HepG2 (cell line): ENCODE data around the gene EOGT. TPM values are rescaled to one million over a fixed set of nuclear protein-coding genes. Genes with fewer than 3 reads are reported as not detected.

Experiments used
- ATAC-seq: fragments of 200-7000 bp; cut with Tn5 transposase; 3 replicates; pipeline ENCODE4 v1.9.1; 2020; ENCODE audit warnings: mild to moderate bottlenecking, moderate library complexity
- BruUV-seq: library from RNA; stranded (reverse); fragments of 400-500 nt; replicated peaks from 2 replicates; lab custom pipeline; 2021; lab: Mats Ljungman, UMichigan
- CTCF ChIA-PET: fragments of 300-600 bp; formaldehyde crosslinking; extraction: SDS; loops from one replicate; lab custom pipeline; 2021; ENCODE audit warnings: low total read pairs, inconsistent platforms, low intra/inter-chr PET ratio; lab: Yijun Ruan, JAX
- POLR2A ChIA-PET: fragments of 350-600 bp; sonication (Branson Sonifier 250); formaldehyde crosslinking; loops from one replicate; lab custom pipeline; 2020; ENCODE audit warnings: antibody characterized with exemption, inconsistent platforms; lab: Yijun Ruan, JAX
- DNase-seq: peaks from one replicate; pipeline ENCODE4 v3.0.0-alpha.2; 2015; ENCODE audit warnings: low spot score
- FAIRE-seq: peaks from 3 replicates; lab custom pipeline; 2011; peaks lifted over from hg19 to GRCh38; lab: Jason Lieb, UNC
- H2AFZ ChIP-seq: one replicate; pipeline ENCODE4 v1.6.1; 2011; ENCODE audit warnings: low read length, inconsistent platforms
- H3K27ac ChIP-seq: fragments of 300-600 bp; 3 replicates; pipeline ENCODE4 v1.8.0; 2011; ENCODE audit warnings: mixed run types, mild to moderate bottlenecking, mixed read lengths, low read length, inconsistent platforms; ENCODE audit not compliant: insufficient read depth; ENCODE audit errors: extremely low read length
- H3K27me3 ChIP-seq, 2 experiments: fragments of 200-600 bp in 1 of 2; 2 replicates in 1 of 2; 3 replicates in 1 of 2; pipeline versions ENCODE4 v1.6.0 to v1.8.0; 2011; ENCODE audit warnings: low read length in 2 of 2, mild to moderate bottlenecking in 2 of 2, moderate library complexity in 2 of 2, inconsistent platforms in 1 of 2; ENCODE audit not compliant: insufficient read depth in 2 of 2, control insufficient read depth in 1 of 2
- H3K36me3 ChIP-seq, 2 experiments: fragments of 200-600 bp in 1 of 2; replicated peaks in 1 of 2; 2 replicates in 1 of 2; 3 replicates in 1 of 2; pipeline versions ENCODE4 v1.5.1 to v1.8.0; 2011; ENCODE audit warnings: low read length in 2 of 2, inconsistent platforms in 1 of 2; ENCODE audit not compliant: insufficient read depth in 2 of 2, control insufficient read depth in 1 of 2
- H3K4me1 ChIP-seq: 2 replicates; pipeline ENCODE4 v1.5.1; 2012; ENCODE audit warnings: low read length, inconsistent platforms; ENCODE audit not compliant: insufficient read depth
- H3K4me2 ChIP-seq: 2 replicates; pipeline ENCODE4 v1.6.0; 2011; ENCODE audit warnings: low read depth, low read length, inconsistent platforms
- H3K4me3 ChIP-seq, 3 experiments: fragments of 200-600 bp in 1 of 3; sonication (generic), shearing (Covaris generic) in 1 of 3; replicated peaks in 1 of 3; 2 replicates each; pipeline ENCODE4 v1.5.1; 2011 to 2016; ENCODE audit warnings: low read length in 3 of 3, inconsistent platforms in 2 of 3, low read depth in 2 of 3, mild to moderate bottlenecking in 2 of 3, control low read depth in 1 of 3, mixed read lengths in 1 of 3; ENCODE audit not compliant: insufficient read depth in 1 of 3
- H3K79me2 ChIP-seq: one replicate; pipeline ENCODE4 v1.6.1; 2011; ENCODE audit warnings: low read length, inconsistent platforms; ENCODE audit not compliant: insufficient read depth
- H3K9ac ChIP-seq: 2 replicates; pipeline ENCODE4 v1.6.0; 2011; ENCODE audit warnings: mild to moderate bottlenecking, low read depth, low read length, inconsistent platforms; ENCODE audit not compliant: insufficient read depth
- H3K9me3 ChIP-seq: 2 replicates; pipeline ENCODE4 v1.5.1; 2012; ENCODE audit warnings: mild to moderate bottlenecking, low read length
- H4K20me1 ChIP-seq: 2 replicates; pipeline ENCODE4 v1.6.0; 2011; ENCODE audit warnings: inconsistent platforms, mild to moderate bottlenecking, low read length, moderate library complexity; ENCODE audit not compliant: insufficient read depth
- CHD2 ChIP-seq: IDR thresholded peaks from 2 replicates; pipeline ENCODE4 v1.6.1; 2011; ENCODE audit warnings: low read depth, low read length, improper control_type of control experiment
- HDAC6 ChIP-seq: fragments of 200-600 bp; sonication (generic); IDR thresholded peaks from 2 replicates; pipeline ENCODE4 v1.7.0; 2017; ENCODE audit warnings: mild to moderate bottlenecking, antibody characterized with exemption, low read length, low read depth
- RFXANK ChIP-seq: IDR thresholded peaks from 2 replicates; pipeline ENCODE4 v1.6.1; 2016
- SCMH1 ChIP-seq: sonication (generic); formaldehyde crosslinking; IDR thresholded peaks from 2 replicates; pipeline ENCODE4 v1.9.0; 2021; ENCODE audit warnings: missing genetic modification reagents, mild to moderate bottlenecking, borderline replicate concordance
- SIN3B ChIP-seq: fragments of 150-350 bp; IDR thresholded peaks from 2 replicates; pipeline ENCODE4 v1.6.1; 2014; ENCODE audit warnings: low read length
- SMAD9 ChIP-seq: sonication (generic); formaldehyde crosslinking; IDR thresholded peaks from 2 replicates; pipeline ENCODE4 v1.5.1; 2020; ENCODE audit warnings: mild to moderate bottlenecking, missing genetic modification reagents
- ZNF296 ChIP-seq: sonication (generic); formaldehyde crosslinking; conservative IDR thresholded peaks from 2 replicates; pipeline ENCODE4 v1.5.0; 2020; ENCODE audit warnings: mild to moderate bottlenecking, missing genetic modification reagents
- whole genome bisulfite sequencing: methylation state at CpG from one replicate; pipeline ENCODE4 v1.1.6; 2017; ENCODE audit warnings: low lambda C conversion rate; 5-methylcytosine and 5-hydroxymethylcytosine counted together
- in situ Hi-C: cut with HindIII; loops from 2 replicates; pipeline ENCODE4 v1.10.0; 2017; ENCODE audit warnings: low pct_unique_long_range_greater_than_20kb; ENCODE audit not compliant: extremely low pct_ligation_motif_present
- intact Hi-C: fragments of 100-400 bp; cut with micrococcal nuclease; formaldehyde crosslinking; loops from one replicate; pipeline ENCODE4 v1.10.0; 2022; ENCODE audit not compliant: unreplicated experiment
- polyA plus RNA-seq, 8 experiments: library from polyadenylated mRNA; depleted of rRNA in 3 of 8; stranded (reverse) in 7 of 8; unstranded in 1 of 8; fragments of >200 nt; fragmentation: Illumina TruSeq in 4 of 8; extraction: Trizol in 4 of 8; gene quantifications; 2 replicates each; pipeline versions ENCODE4 v1.2.1 to v1.2.3, GENCODE V29; 2011 to 2016; ENCODE audit warnings: low read depth in 4 of 8, missing spikeins in 1 of 8, mixed read lengths in 1 of 8; ENCODE audit not compliant: insufficient read depth in 1 of 8
- total RNA-seq, 5 experiments: library from RNA; depleted of rRNA; stranded (reverse); fragments of >200 nt; fragmentation: Illumina TruSeq; extraction: Trizol; gene quantifications; 2 replicates each; pipeline ENCODE4 v1.2.3, GENCODE V29; 2016; ENCODE audit warnings: low read depth in 1 of 5
- TF ChIP-seq, protein P1 (sequence below): sonication (generic); formaldehyde crosslinking; IDR thresholded peaks from 2 replicates; pipeline ENCODE4 v1.5.0; 2020; ENCODE audit warnings: missing genetic modification reagents
- TF ChIP-seq, protein P2 (sequence below): sonication (generic); formaldehyde crosslinking; IDR thresholded peaks from 2 replicates; pipeline ENCODE4 v1.8.1; 2023; ENCODE audit warnings: mild to moderate bottlenecking, missing genetic modification reagents
- TF ChIP-seq, protein P3 (sequence below): sonication (generic); formaldehyde crosslinking; IDR thresholded peaks from 2 replicates; pipeline ENCODE4 v1.9.0; 2021; ENCODE audit warnings: missing genetic modification reagents, mild to moderate bottlenecking, borderline replicate concordance
- TF ChIP-seq, protein P4 (sequence below), 2 experiments: sonication (generic) in 1 of 2; formaldehyde crosslinking in 1 of 2; IDR thresholded peaks; 2 replicates each; pipeline versions ENCODE4 v1.4.0 to v1.6.1; 2018 to 2020; ENCODE audit warnings: missing genetic modification reagents in 2 of 2, borderline replicate concordance in 1 of 2, low read depth in 1 of 2, mild to moderate bottlenecking in 1 of 2, missing biosample characterization in 1 of 2

The EOGT gene
- total and polyA plus RNA-seq, 2 of the 13 experiments (the other 11 are each of a cell fraction or from before 2014, with no cell fraction given), result 4.5 to 18.6 TPM

DNA sequence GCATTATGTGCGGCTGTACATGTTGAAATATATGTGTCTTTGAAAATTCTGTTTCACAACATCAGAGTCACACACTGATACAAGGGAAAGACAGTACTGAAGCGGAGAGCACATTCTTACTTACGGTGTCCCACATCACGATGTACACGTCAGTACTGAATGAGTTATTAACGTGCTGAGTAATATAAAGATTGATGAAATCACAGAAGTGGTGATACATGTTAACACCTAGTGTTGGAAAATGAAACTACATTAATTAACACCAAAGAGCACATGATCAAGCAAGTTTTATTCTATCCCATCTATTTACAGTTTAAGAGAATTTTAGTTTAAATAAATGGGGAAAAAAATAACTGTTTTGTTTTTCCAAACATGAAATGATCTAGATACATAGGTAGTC lies 15.6 kb downstream of the EOGT start:
- WGBS, result 82% methylated on average over 6 of the region's 6 CpGs
- in situ Hi-C loops, result no loop called here
- intact Hi-C loops, result no loop called here

More for the DNA sequence above, 15.6 kb downstream of the EOGT start:
- H2AFZ ChIP-seq, result no peak overlapping the region
- H3K9ac ChIP-seq, result no peak overlapping the region
- ChIA-PET CTCF (no interaction called here), POLR2A (no interaction called here)
- ATAC-seq, result no peak
- TF ChIP-seq SMAD9 (CRISPR knock-in tag) (no peak), ZNF296 (no peak), CHD2 (no peak), HDAC6 (no peak), SIN3B (no peak), SCMH1 (CRISPR knock-in tag) (no peak), RFXANK (no peak)
- TF ChIP-seq, protein P1, sequence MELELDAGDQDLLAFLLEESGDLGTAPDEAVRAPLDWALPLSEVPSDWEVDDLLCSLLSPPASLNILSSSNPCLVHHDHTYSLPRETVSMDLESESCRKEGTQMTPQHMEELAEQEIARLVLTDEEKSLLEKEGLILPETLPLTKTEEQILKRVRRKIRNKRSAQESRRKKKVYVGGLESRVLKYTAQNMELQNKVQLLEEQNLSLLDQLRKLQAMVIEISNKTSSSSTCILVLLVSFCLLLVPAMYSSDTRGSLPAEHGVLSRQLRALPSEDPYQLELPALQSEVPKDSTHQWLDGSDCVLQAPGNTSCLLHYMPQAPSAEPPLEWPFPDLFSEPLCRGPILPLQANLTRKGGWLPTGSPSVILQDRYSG (CRISPR knock-in tag), result no peak
- TF ChIP-seq, protein P2, sequence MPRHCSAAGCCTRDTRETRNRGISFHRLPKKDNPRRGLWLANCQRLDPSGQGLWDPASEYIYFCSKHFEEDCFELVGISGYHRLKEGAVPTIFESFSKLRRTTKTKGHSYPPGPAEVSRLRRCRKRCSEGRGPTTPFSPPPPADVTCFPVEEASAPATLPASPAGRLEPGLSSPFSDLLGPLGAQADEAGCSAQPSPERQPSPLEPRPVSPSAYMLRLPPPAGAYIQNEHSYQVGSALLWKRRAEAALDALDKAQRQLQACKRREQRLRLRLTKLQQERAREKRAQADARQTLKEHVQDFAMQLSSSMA (CRISPR knock-in tag), result no peak
- TF ChIP-seq, protein P3, sequence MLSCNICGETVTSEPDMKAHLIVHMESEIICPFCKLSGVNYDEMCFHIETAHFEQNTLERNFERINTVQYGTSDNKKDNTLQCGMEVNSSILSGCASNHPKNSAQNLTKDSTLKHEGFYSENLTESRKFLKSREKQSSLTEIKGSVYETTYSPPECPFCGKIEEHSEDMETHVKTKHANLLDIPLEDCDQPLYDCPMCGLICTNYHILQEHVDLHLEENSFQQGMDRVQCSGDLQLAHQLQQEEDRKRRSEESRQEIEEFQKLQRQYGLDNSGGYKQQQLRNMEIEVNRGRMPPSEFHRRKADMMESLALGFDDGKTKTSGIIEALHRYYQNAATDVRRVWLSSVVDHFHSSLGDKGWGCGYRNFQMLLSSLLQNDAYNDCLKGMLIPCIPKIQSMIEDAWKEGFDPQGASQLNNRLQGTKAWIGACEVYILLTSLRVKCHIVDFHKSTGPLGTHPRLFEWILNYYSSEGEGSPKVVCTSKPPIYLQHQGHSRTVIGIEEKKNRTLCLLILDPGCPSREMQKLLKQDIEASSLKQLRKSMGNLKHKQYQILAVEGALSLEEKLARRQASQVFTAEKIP (CRISPR knock-in tag), result no peak
- TF ChIP-seq, protein P4, sequence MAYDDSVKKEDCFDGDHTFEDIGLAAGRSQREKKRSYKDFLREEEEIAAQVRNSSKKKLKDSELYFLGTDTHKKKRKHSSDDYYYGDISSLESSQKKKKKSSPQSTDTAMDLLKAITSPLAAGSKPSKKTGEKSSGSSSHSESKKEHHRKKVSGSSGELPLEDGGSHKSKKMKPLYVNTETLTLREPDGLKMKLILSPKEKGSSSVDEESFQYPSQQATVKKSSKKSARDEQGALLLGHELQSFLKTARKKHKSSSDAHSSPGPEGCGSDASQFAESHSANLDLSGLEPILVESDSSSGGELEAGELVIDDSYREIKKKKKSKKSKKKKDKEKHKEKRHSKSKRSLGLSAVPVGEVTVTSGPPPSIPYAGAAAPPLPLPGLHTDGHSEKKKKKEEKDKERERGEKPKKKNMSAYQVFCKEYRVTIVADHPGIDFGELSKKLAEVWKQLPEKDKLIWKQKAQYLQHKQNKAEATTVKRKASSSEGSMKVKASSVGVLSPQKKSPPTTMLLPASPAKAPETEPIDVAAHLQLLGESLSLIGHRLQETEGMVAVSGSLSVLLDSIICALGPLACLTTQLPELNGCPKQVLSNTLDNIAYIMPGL (CRISPR knock-in tag; IDR thresholded peaks at IDR 0.05; ENCODE audit: borderline replicate concordance in 1 of 2, low read depth in 1 of 2), result no peak
- TF ChIP-seq, all 625 proteins: peak for 0
- Histone ChIP-seq H3K27ac (no peak overlapping the region), H3K9me3 (no peaks in the 10 kb centered on the region), H3K4me1 (no peaks in the 10 kb centered on the region), H4K20me1 (no peaks in the 10 kb centered on the region), H3K79me2 (no peaks in the 10 kb centered on the region), H3K4me3 (no peak overlapping the region), H3K4me2 (no peak overlapping the region), H3K36me3 (peaks cover 6 to 12% of the 10 kb centered on the region in 2 experiments; a peak in 4 of 5 replicates), H3K27me3 (no peaks in the 10 kb centered on the region; a peak in 1 of 5 replicates)
- no TSS peak for BruUV-seq
- DNase-seq (no peak), FAIRE-seq (no peak)
